Uterus (tissue), 2 donors: ENCODE results near the gene CFAP73.

Experiments used
- POLR2A ChIP-seq, 2 donors: fragments of 450-650 bp; IDR thresholded peaks; one replicate each; pipeline ENCODE4 v1.6.1; 2016; ENCODE audit warnings: antibody characterized with exemption in 2 of 2, mild to moderate bottlenecking in 1 of 2, moderate library complexity in 1 of 2
- TF ChIP-seq, protein P1 (sequence below), 4 experiments: fragments of 200-600 bp in 2 of 4; fragments of 450-650 bp in 2 of 4; sonication (generic) in 2 of 4; IDR thresholded peaks; one replicate each; pipeline ENCODE4 v1.5.1; 2016 to 2019; ENCODE audit warnings: antibody characterized with exemption in 4 of 4, mild to moderate bottlenecking in 2 of 4, moderate library complexity in 1 of 4

DNA sequence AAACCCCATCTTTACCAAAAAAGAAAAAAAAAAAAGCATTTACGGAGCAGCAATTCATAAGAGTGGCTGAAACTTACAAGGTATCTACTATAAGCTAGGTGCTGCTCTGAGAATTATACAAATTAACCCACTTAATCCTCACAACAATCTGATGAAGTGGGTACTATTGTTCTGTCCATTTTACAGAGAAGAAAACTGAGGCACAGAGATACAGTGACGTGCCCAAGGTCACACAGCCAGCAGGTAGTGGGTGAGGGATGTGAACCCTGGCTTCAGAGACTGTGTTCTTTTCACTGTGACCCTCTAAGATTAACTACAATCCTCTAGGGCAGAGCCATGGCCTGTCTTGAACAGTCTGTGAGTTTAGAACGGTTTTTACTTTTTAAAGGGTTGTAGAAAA lies 32.5 kb downstream of the CFAP73 start:
- TF ChIP-seq, protein P1, sequence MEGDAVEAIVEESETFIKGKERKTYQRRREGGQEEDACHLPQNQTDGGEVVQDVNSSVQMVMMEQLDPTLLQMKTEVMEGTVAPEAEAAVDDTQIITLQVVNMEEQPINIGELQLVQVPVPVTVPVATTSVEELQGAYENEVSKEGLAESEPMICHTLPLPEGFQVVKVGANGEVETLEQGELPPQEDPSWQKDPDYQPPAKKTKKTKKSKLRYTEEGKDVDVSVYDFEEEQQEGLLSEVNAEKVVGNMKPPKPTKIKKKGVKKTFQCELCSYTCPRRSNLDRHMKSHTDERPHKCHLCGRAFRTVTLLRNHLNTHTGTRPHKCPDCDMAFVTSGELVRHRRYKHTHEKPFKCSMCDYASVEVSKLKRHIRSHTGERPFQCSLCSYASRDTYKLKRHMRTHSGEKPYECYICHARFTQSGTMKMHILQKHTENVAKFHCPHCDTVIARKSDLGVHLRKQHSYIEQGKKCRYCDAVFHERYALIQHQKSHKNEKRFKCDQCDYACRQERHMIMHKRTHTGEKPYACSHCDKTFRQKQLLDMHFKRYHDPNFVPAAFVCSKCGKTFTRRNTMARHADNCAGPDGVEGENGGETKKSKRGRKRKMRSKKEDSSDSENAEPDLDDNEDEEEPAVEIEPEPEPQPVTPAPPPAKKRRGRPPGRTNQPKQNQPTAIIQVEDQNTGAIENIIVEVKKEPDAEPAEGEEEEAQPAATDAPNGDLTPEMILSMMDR (IDR thresholded peaks at IDR 0.05), result no peak
- TF ChIP-seq POLR2A (IDR thresholded peaks at IDR 0.05), result no peak
